HG03066 (cell line): ENCODE measurements around the gene WDR90.

Experiments
- ATAC-seq: cut with Tn5 transposase; IDR thresholded peaks from one replicate; pipeline ENCODE4 v1.9.1; 2021; ENCODE audit warnings: low read depth; ENCODE audit not compliant: unreplicated experiment

Gene WDR90

GRCh38 chr16:648781-649589, at the start of gene WDR90:
Gene WDR90, plus strand, starts transcription at chr16:649365. Its CDS starts 52 bp downstream, at chr16:649417.
- peak; percentile 79 for ATAC-seq

GRCh38 chr16:600781-601180, 48.4 kb upstream of the WDR90 start:
- ATAC-seq = no peak

- ATAC-seq = no peak
Observed at GRCh38 chr16:603933-604332, 45.2 kb upstream of the WDR90 start.

- no peak for ATAC-seq
Observed at GRCh38 chr16:606656-607307, 42.4 kb upstream of the WDR90 start.

GRCh38 chr16:608019-608418, 41.1 kb upstream of the WDR90 start:
- no peak for ATAC-seq

- no peak for ATAC-seq
Observed at GRCh38 chr16:609316-609715, 39.8 kb upstream of the WDR90 start.

- ATAC-seq = no peak
Observed at GRCh38 chr16:609984-610383, 39.2 kb upstream of the WDR90 start.

- no peak for ATAC-seq
Observed at GRCh38 chr16:610513-611381, 38.4 kb upstream of the WDR90 start.

GRCh38 chr16:615122-615521, 34.0 kb upstream of the WDR90 start:
- ATAC-seq = no peak

GRCh38 chr16:616733-617586, 32.2 kb upstream of the WDR90 start:
- no peak for ATAC-seq

- no peak for ATAC-seq
Observed at GRCh38 chr16:617855-618254, 31.3 kb upstream of the WDR90 start.

- ATAC-seq = no peak
Observed at GRCh38 chr16:619476-620100, 29.6 kb upstream of the WDR90 start.

GRCh38 chr16:620700-621525, 28.3 kb upstream of the WDR90 start:
- no peak for ATAC-seq

- no peak for ATAC-seq
Observed at GRCh38 chr16:621526-622105, 27.5 kb upstream of the WDR90 start.

GRCh38 chr16:622920-623280, 26.3 kb upstream of the WDR90 start:
- no peak for ATAC-seq

- no peak for ATAC-seq
Observed at GRCh38 chr16:624526-625070, 24.6 kb upstream of the WDR90 start.

- no peak for ATAC-seq
Observed at GRCh38 chr16:625117-625976, 23.8 kb upstream of the WDR90 start.
